Gastrocnemius medialis (tissue), 4 donors: ENCODE data around the gene MAN1C1. TPM values are rescaled to one million over a fixed set of nuclear protein-coding genes. Genes with fewer than 3 reads are reported as not detected.

Experiments used
- ATAC-seq, 2 donors: fragments of 150-250 bp; one replicate each; pipeline ENCODE4 v1.9.1; 2016
- DNase-seq, 2 donors: peaks; one replicate each; pipeline ENCODE4 v3.0.0-alpha.2; 2019
- H3K27ac ChIP-seq, 4 donors: fragments of 200-600 bp; sonication (generic); 1 replicate in 1 of 4; 2 replicates in 3 of 4; pipeline ENCODE4 v1.5.1; 2016 to 2018; ENCODE audit warnings: mild to moderate bottlenecking in 2 of 4, moderate library complexity in 1 of 4
- H3K27me3 ChIP-seq, 3 donors: fragments of 200-600 bp; sonication (generic) in 2 of 3; 1 replicate in 1 of 3; 2 replicates in 2 of 3; pipeline versions ENCODE4 v1.5.1 to v1.6.0; 2016 to 2019; ENCODE audit warnings: mild to moderate bottlenecking in 1 of 3, moderate library complexity in 1 of 3
- H3K36me3 ChIP-seq, 2 donors: fragments of 200-600 bp; sonication (generic) in 1 of 2; one replicate each; pipeline ENCODE4 v1.5.1; 2017 to 2018
- H3K4me1 ChIP-seq, 2 donors: fragments of 200-600 bp; sonication (generic) in 1 of 2; one replicate each; pipeline ENCODE4 v1.5.1; 2016 to 2017; ENCODE audit warnings: mild to moderate bottlenecking in 2 of 2
- H3K4me3 ChIP-seq, 4 donors: fragments of 200-600 bp; sonication (generic) in 3 of 4; 1 replicate in 1 of 4; 2 replicates in 3 of 4; pipeline ENCODE4 v1.5.1; 2016 to 2019; ENCODE audit warnings: mild to moderate bottlenecking in 2 of 4
- H3K9me3 ChIP-seq, 3 donors: fragments of 200-600 bp; sonication (generic) in 2 of 3; 1 replicate in 1 of 3; 2 replicates in 2 of 3; pipeline ENCODE4 v1.5.1; 2016 to 2019
- CTCF ChIP-seq, 5 experiments: fragments of 450-650 bp in 3 of 5; fragments of 200-600 bp in 2 of 5; sonication (generic) in 2 of 5; IDR thresholded peaks in 4 of 5; conservative IDR thresholded peaks in 1 of 5; 1 replicate in 4 of 5; 2 replicates in 1 of 5; pipeline ENCODE4 v1.5.1; 2016 to 2019; ENCODE audit warnings: antibody characterized with exemption in 5 of 5, mild to moderate bottlenecking in 3 of 5, moderate library complexity in 3 of 5
- POLR2A ChIP-seq, 2 donors: fragments of 450-650 bp; IDR thresholded peaks; one replicate each; pipeline ENCODE4 v1.6.1; 2017; ENCODE audit warnings: antibody characterized with exemption in 2 of 2, mild to moderate bottlenecking in 2 of 2, moderate library complexity in 2 of 2
- in situ Hi-C, 4 donors: fragments of 200-750 bp; cut with MboI; loops; one replicate each; pipeline versions ENCODE4 v1.15.0 to v1.8.0; 2017; ENCODE audit warnings: low sequenced_read_pairs in 4 of 4
- intact Hi-C: fragments of 100-400 bp; cut with DNase I; formaldehyde crosslinking; loops from one replicate; pipeline ENCODE4 v1.15.1; 2023; ENCODE audit warnings: low total_unique reads
- total RNA-seq, 4 donors: library from RNA; depleted of rRNA; stranded (reverse); fragments of >200 nt; gene quantifications; one replicate each; pipeline versions ENCODE4 v1.1.0 to v1.2.3, GENCODE V29; 2016

Gene MAN1C1
- total RNA-seq, 4 donors from 2014 or later, result 2.0 to 4.4 (median 2.5) TPM

- Histone ChIP-seq H3K36me3 (no peaks in the 10 kb centered on the region), H3K4me3 (no peak overlapping the region), H3K27me3 (no peaks in the 10 kb centered on the region), H3K9me3 (no peaks in the 10 kb centered on the region), H3K27ac (no peak overlapping the region), H3K4me1 (peaks cover 0 to 11% of the 10 kb centered on the region in 2 donors)
- no peak for TF ChIP-seq POLR2A (IDR thresholded peaks at IDR 0.05)
- TF ChIP-seq CTCF (IDR thresholded peaks at IDR 0.05 in 4 of 5, conservative IDR thresholded peaks at IDR 0.05 in 1 of 5), result no peak
- intact Hi-C loops, result no loop called here
- DNase-seq (no peak), ATAC-seq (no peak)
- in situ Hi-C loops, result no loop called here
Measured at GRCh38 chr1:25779388-25779787, 162.8 kb downstream of the MAN1C1 start.

- H3K9me3 ChIP-seq, result no peaks in the 10 kb centered on the region
- H3K4me1 ChIP-seq, result peaks cover 5 to 16% of the 10 kb centered on the region in 2 donors
- TF ChIP-seq POLR2A (IDR thresholded peaks at IDR 0.05) (no peak), CTCF (IDR thresholded peaks at IDR 0.05 in 4 of 5, conservative IDR thresholded peaks at IDR 0.05 in 1 of 5) (no peak)
- no peak for ATAC-seq
- intact Hi-C loops (no loop called here), in situ Hi-C loops (no loop called here)
- DNase-seq, result no peak
- H3K27me3 ChIP-seq, result no peaks in the 10 kb centered on the region
- H3K36me3 ChIP-seq, result no peaks in the 10 kb centered on the region
- H3K4me3 ChIP-seq, result no peak overlapping the region
- no peak overlapping the region for H3K27ac ChIP-seq
Measured at GRCh38 chr1:25779894-25780293, 163.3 kb downstream of the MAN1C1 start.

GRCh38 chr1:25780318-25781129, 163.9 kb downstream of the MAN1C1 start:
- TF ChIP-seq POLR2A (IDR thresholded peaks at IDR 0.05) (no peak), CTCF (IDR thresholded peaks at IDR 0.05 in 4 of 5, conservative IDR thresholded peaks at IDR 0.05 in 1 of 5) (no peak)
- in situ Hi-C loops, result no loop called here
- Histone ChIP-seq H3K27ac (no peak overlapping the region), H3K36me3 (no peaks in the 10 kb centered on the region), H3K4me1 (peaks cover 11 to 23% of the 10 kb centered on the region in 2 donors), H3K4me3 (no peak overlapping the region), H3K27me3 (no peaks in the 10 kb centered on the region), H3K9me3 (no peaks in the 10 kb centered on the region)
- ATAC-seq (no peak), DNase-seq (no peak)
- intact Hi-C loops, result no loop called here

- Histone ChIP-seq H3K4me3 (no peak overlapping the region), H3K27me3 (no peaks in the 10 kb centered on the region), H3K36me3 (no peaks in the 10 kb centered on the region), H3K27ac (no peak overlapping the region), H3K4me1 (peaks cover 17 to 28% of the 10 kb centered on the region in 2 donors), H3K9me3 (no peaks in the 10 kb centered on the region)
- DNase-seq, result no peak
- in situ Hi-C loops (no loop called here), intact Hi-C loops (no loop called here)
- no peak for TF ChIP-seq CTCF (IDR thresholded peaks at IDR 0.05 in 4 of 5, conservative IDR thresholded peaks at IDR 0.05 in 1 of 5)
- TF ChIP-seq POLR2A (IDR thresholded peaks at IDR 0.05), result no peak
- no peak for ATAC-seq
Measured at GRCh38 chr1:25781130-25781433, 164.5 kb downstream of the MAN1C1 start.
